Neuron (in vitro differentiated cells): ENCODE measurements around the gene KRTAP12-1.
"Not testable (repeated sequence)": the region's sequence is repeated elsewhere in the genome, so short reads cannot be mapped to it uniquely, and the experiment has no call there.

Experiments
- H2AFZ ChIP-seq: one replicate; pipeline ENCODE4 v1.6.1; 2013; ENCODE audit warnings: low read depth, mild to moderate bottlenecking, inconsistent platforms, low read length, moderate library complexity
- H3K27me3 ChIP-seq: one replicate; pipeline ENCODE4 v1.6.1; 2013; ENCODE audit warnings: low read length; ENCODE audit not compliant: insufficient read depth
- H3K36me3 ChIP-seq: one replicate; pipeline ENCODE4 v1.6.1; 2013; ENCODE audit warnings: low read length; ENCODE audit not compliant: insufficient read depth
- H3K4me1 ChIP-seq: one replicate; pipeline ENCODE4 v1.6.1; 2013; ENCODE audit warnings: low read length; ENCODE audit not compliant: insufficient read depth
- H3K4me3 ChIP-seq: 2 replicates; pipeline ENCODE4 v1.5.1; 2013; ENCODE audit warnings: mild to moderate bottlenecking, low read length, moderate library complexity
- H3K9me3 ChIP-seq: one replicate; pipeline ENCODE4 v1.6.1; 2013; ENCODE audit warnings: low read length

KRTAP12-1 gene

GRCh38 chr21:44700101-44701022, 18.4 kb upstream of the KRTAP12-1 start:
- H3K4me1 ChIP-seq, result peaks cover 14% of the 10 kb centered on the region
- H3K9me3 ChIP-seq, result no peaks in the 10 kb centered on the region
- peaks cover 62% of the 10 kb centered on the region for H3K27me3 ChIP-seq
- no peak overlapping the region for H2AFZ ChIP-seq
- H3K4me3 ChIP-seq, result no peak overlapping the region
- H3K36me3 ChIP-seq, result no peaks in the 10 kb centered on the region

DNA sequence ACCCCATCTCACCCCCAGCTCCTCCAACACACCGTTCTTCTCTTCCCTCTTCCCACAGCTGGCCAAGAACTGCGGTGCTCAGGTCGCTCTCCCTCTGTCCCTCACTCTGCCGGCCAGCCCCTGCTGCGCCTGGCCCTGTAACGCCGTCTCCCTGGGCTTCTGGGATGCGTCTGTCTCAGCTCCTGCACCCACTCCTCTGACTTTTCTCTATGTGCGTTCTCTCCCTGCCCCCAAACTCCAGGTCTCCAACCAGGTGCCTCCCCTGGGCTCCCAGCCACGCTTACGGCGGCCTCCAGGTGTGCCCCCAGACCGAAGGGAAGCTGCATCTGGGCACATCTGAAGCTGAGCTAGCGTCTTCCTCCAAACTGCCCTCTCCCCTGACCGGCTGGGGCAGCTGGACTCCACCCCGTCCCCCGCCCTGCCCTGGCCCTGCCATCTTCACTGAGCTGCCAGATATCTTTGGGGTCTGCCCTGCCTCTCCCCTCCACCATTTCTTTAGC, 17.6 kb upstream of the KRTAP12-1 start:
- Histone ChIP-seq H3K36me3 (no peaks in the 10 kb centered on the region), H2AFZ (no peak overlapping the region), H3K9me3 (no peaks in the 10 kb centered on the region), H3K4me1 (peaks cover 14% of the 10 kb centered on the region), H3K27me3 (peaks cover 58% of the 10 kb centered on the region), H3K4me3 (no peak overlapping the region)

DNA sequence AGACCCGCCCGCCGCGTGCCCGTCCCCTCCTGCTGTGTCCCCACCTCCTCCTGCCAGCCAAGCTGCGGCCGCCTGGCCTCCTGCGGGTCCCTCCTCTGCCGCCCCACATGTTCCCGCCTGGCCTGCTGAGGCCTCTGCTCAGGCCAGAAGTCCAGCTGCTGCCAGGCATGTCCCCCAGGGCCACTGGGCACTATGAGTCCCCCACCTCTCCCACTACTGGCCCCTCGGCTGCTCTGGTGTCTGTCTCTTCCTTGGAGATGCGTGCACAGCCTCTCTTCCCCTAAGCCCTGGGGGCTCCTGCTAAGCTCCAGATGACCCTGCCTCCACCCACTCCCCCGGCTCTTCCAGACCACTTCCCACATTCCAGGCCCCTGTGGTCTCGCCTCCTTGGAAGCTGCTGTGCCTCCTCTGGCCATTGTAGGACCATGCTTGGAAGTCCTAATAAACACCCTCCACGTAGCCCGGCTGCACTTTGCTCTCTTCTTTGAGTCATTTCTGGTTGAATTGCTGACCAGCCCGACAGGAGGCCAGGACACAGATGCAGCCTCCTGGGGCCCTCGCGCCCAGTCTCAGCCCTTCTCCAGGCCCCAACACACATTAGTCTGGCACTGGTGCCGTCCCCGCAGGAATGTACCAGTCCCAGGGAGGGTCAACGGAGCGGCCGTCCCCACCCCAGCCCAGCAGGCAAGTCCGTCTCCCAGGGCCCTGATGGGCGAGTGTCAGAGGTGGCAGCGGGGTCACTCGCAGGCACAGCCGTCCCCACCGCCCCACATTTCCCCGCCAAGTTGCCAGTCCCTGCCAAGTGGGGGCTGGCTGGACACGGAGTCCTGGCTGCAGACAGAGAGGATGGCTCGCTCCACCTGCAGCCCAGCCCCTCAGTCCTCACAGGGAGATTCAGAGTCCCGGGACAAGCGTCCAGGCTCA, 16.1 kb upstream of the KRTAP12-1 start:
- Histone ChIP-seq H3K36me3 (no peaks in the 10 kb centered on the region), H2AFZ (no peak overlapping the region), H3K4me3 (no peak overlapping the region), H3K27me3 (peaks cover 44% of the 10 kb centered on the region), H3K9me3 (no peaks in the 10 kb centered on the region), H3K4me1 (peaks cover 14% of the 10 kb centered on the region)

- H3K36me3 ChIP-seq, H3K9me3 ChIP-seq, H3K4me3 ChIP-seq, H2AFZ ChIP-seq: not testable (repeated sequence)
- Histone ChIP-seq H3K27me3 (peaks cover 36% of the 10 kb centered on the region), H3K4me1 (peaks cover 14% of the 10 kb centered on the region)
Measured at GRCh38 chr21:44697172-44697810, 15.3 kb upstream of the KRTAP12-1 start, which contains the start of gene KRTAP10-12. Gene KRTAP10-12 (plus strand): TSS chr21:44697172. CDS start chr21:44697202, 30 bp downstream.

GRCh38 chr21:44696572-44696971, 14.6 kb upstream of the KRTAP12-1 start:
- Histone ChIP-seq H3K9me3 (no peaks in the 10 kb centered on the region), H3K27me3 (peaks cover 30% of the 10 kb centered on the region), H3K36me3 (no peaks in the 10 kb centered on the region), H2AFZ (no peak overlapping the region), H3K4me1 (peaks cover 14% of the 10 kb centered on the region), H3K4me3 (no peak overlapping the region)

- Histone ChIP-seq H3K4me3 (no peak overlapping the region), H3K27me3 (peaks cover 24% of the 10 kb centered on the region), H3K9me3 (no peaks in the 10 kb centered on the region), H3K4me1 (peaks cover 14% of the 10 kb centered on the region), H2AFZ (no peak overlapping the region), H3K36me3 (no peaks in the 10 kb centered on the region)
Measured at GRCh38 chr21:44695641-44696040, 13.7 kb upstream of the KRTAP12-1 start.

- peaks cover 11% of the 10 kb centered on the region for H3K4me1 ChIP-seq
- no peak overlapping the region for H2AFZ ChIP-seq
- no peak overlapping the region for H3K4me3 ChIP-seq
- no peaks in the 10 kb centered on the region for H3K9me3 ChIP-seq
- peaks cover 20% of the 10 kb centered on the region for H3K27me3 ChIP-seq
- H3K36me3 ChIP-seq, result no peaks in the 10 kb centered on the region
Measured at GRCh38 chr21:44695184-44695583, 13.2 kb upstream of the KRTAP12-1 start.

GRCh38 chr21:44694776-44695175, 12.8 kb upstream of the KRTAP12-1 start:
- Histone ChIP-seq H3K4me3 (no peak overlapping the region), H3K4me1 (peaks cover 7% of the 10 kb centered on the region), H3K27me3 (peaks cover 17% of the 10 kb centered on the region), H3K36me3 (no peaks in the 10 kb centered on the region), H2AFZ (no peak overlapping the region), H3K9me3 (no peaks in the 10 kb centered on the region)

- no peaks in the 10 kb centered on the region for H3K9me3 ChIP-seq
- H3K4me3 ChIP-seq, result no peak overlapping the region
- H3K4me1 ChIP-seq, result peaks cover 3% of the 10 kb centered on the region
- peaks cover 7% of the 10 kb centered on the region for H3K27me3 ChIP-seq
- H3K36me3 ChIP-seq, result no peaks in the 10 kb centered on the region
- H2AFZ ChIP-seq, result no peak overlapping the region
Measured at GRCh38 chr21:44692798-44693512, 11.0 kb upstream of the KRTAP12-1 start.

- Histone ChIP-seq H3K4me1 (peaks cover 1% of the 10 kb centered on the region), H2AFZ (no peak overlapping the region), H3K4me3 (no peak overlapping the region), H3K36me3 (no peaks in the 10 kb centered on the region), H3K27me3 (peaks cover 6% of the 10 kb centered on the region), H3K9me3 (no peaks in the 10 kb centered on the region)
Measured at GRCh38 chr21:44691686-44692085, 9.7 kb upstream of the KRTAP12-1 start.

DNA sequence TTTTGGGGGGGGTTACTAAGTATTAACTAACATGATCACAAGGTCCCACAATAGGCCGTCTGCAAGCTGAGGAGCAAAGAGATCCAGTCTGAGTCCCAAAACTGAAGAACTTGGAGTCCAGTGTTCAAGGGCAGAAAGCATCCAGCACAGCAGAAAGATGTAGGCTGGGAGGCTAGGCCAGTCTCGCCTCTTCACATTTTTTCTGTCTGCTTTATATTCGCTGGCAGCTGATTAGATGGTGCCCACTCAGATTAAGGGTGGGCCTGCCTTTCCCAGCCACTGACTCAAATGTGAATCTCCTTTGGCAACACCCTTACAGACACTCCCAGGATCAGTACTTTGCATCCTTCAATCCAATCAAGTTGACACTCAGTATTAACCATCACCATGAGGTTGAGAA, 7.8 kb upstream of the KRTAP12-1 start:
- not testable (repeated sequence) for H3K4me1 ChIP-seq, H2AFZ ChIP-seq, H3K4me3 ChIP-seq, H3K9me3 ChIP-seq, H3K27me3 ChIP-seq, H3K36me3 ChIP-seq

DNA sequence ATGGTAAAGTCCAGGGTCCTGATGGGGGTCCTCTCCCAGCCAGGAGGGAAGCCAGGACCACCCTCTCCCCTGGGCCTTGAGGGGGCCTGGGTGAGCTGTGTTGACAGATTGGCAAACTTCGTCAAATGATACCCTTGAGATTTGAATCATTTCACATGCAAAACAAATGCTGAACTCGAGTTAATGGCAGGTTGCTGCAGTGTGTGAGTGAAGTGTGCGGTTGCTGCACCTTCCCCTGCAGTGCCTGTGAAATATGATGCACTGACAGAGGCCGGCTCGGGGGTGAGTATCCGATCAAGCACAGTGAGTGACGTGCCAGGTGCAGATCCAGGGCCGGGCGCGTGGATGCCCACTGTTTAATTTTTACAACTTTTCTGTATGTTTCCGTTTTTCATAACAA, 5.7 kb upstream of the KRTAP12-1 start:
- no peaks in the 10 kb centered on the region for H3K36me3 ChIP-seq
- peaks cover 6% of the 10 kb centered on the region for H3K27me3 ChIP-seq

More for the DNA sequence above, 5.7 kb upstream of the KRTAP12-1 start:
- Histone ChIP-seq H3K4me3 (no peak overlapping the region), H3K4me1 (peaks cover 8% of the 10 kb centered on the region), H3K9me3 (peaks cover 2% of the 10 kb centered on the region), H2AFZ (no peak overlapping the region)
